Activated CD4-positive, alpha-beta memory T cell treated with anti-CD3 and anti-CD28 coated beads, Interleukin-2, amount 10 ng/mL, durations not matched to agents 7 days and 5 days (primary cell): Measurements from ENCODE around the gene ENPEP. TPM values are rescaled to one million over a fixed set of nuclear protein-coding genes. Genes with fewer than 3 reads are reported as not detected.
"Not testable (repeated sequence)": the region's sequence is repeated elsewhere in the genome, so short reads cannot be mapped to it uniquely, and the experiment has no call there.

Experiments
- CTCF ChIA-PET: fragments of 350-600 bp; sonication (Branson Sonifier 250); formaldehyde crosslinking; loops from one replicate; lab custom pipeline; 2021; ENCODE audit warnings: antibody characterized with exemption, inconsistent platforms; lab: Charles Lee
- POLR2A ChIA-PET: fragments of 350-600 bp; sonication (Branson Sonifier 250); formaldehyde crosslinking; loops from one replicate; lab custom pipeline; 2021; ENCODE audit warnings: antibody characterized with exemption; lab: Charles Lee
- DNase-seq: peaks from one replicate; pipeline ENCODE4 v3.0.0-alpha.2; 2020
- H3K27ac Mint-ChIP-seq: one replicate; pipeline ENCODE4 v1.8.0; 2021; ENCODE audit warnings: mild to moderate bottlenecking, mixed read lengths
- H3K27me3 Mint-ChIP-seq: one replicate; pipeline ENCODE4 v1.8.0; 2021; ENCODE audit warnings: mixed read lengths
- H3K36me3 Mint-ChIP-seq: one replicate; pipeline ENCODE4 v1.8.0; 2021; ENCODE audit warnings: low read depth, mixed read lengths
- H3K4me1 Mint-ChIP-seq: one replicate; pipeline ENCODE4 v1.8.0; 2021; ENCODE audit warnings: mixed read lengths
- H3K4me3 Mint-ChIP-seq: one replicate; pipeline ENCODE4 v1.8.0; 2021; ENCODE audit warnings: mild to moderate bottlenecking, mixed read lengths
- H3K9me3 Mint-ChIP-seq: one replicate; pipeline ENCODE4 v1.8.0; 2021; ENCODE audit warnings: mixed read lengths
- total RNA-seq, 2 experiments: library from RNA; stranded (reverse); gene quantifications; one replicate each; pipeline ENCODE4 v1.2.3, GENCODE V29; 2021

ENPEP gene, protein sequence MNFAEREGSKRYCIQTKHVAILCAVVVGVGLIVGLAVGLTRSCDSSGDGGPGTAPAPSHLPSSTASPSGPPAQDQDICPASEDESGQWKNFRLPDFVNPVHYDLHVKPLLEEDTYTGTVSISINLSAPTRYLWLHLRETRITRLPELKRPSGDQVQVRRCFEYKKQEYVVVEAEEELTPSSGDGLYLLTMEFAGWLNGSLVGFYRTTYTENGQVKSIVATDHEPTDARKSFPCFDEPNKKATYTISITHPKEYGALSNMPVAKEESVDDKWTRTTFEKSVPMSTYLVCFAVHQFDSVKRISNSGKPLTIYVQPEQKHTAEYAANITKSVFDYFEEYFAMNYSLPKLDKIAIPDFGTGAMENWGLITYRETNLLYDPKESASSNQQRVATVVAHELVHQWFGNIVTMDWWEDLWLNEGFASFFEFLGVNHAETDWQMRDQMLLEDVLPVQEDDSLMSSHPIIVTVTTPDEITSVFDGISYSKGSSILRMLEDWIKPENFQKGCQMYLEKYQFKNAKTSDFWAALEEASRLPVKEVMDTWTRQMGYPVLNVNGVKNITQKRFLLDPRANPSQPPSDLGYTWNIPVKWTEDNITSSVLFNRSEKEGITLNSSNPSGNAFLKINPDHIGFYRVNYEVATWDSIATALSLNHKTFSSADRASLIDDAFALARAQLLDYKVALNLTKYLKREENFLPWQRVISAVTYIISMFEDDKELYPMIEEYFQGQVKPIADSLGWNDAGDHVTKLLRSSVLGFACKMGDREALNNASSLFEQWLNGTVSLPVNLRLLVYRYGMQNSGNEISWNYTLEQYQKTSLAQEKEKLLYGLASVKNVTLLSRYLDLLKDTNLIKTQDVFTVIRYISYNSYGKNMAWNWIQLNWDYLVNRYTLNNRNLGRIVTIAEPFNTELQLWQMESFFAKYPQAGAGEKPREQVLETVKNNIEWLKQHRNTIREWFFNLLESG
- total RNA-seq, result under 1 TPM; 0.15 to 0.65 TPM

DNA sequence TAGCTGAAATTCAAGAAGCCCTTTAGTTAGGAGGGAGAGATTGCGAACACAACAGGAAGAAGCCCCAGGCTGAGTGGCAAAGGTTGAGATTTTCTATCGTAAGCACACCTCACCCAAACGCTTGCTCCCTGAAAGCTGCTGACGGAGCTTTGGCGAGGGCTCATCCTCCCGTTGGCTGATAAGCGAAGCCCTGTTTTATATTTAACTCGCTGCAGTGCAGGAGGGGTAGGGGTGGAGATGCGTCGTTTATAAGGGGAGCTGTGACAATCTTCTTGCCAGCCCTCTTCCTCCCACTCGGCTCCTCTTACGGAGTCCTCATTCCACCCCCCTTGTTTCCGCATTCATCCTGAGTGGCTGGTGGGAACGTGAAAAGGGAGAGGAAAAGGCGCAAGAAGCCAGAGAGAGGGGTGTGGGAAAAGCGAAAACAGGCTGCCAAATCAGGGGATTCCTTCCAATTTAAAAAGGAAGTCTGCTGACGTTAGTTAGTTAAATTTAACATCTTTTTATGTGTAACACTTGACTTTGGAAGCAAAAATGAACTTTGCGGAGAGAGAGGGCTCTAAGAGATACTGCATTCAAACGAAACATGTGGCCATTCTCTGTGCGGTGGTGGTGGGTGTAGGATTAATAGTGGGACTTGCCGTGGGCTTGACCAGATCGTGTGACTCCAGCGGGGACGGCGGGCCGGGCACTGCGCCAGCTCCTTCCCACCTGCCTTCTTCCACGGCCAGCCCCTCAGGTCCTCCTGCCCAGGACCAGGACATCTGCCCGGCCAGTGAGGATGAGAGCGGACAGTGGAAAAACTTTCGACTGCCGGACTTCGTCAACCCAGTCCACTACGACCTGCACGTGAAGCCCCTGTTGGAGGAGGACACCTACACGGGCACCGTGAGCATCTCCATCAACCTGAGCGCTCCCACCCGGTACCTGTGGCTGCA, at the start of gene ENPEP:
ENPEP (plus strand) TSS at position 275 of the 938 bp plus-strand sequence; CDS start at position 535, 260 bp downstream.
- Mint-ChIP-seq H3K4me3 (no peak within 1 kb of the TSS), H3K27me3 (peaks cover 9% of the 10 kb centered on the region), H3K27ac (no peak within 1 kb of the TSS), H3K9me3 (no peaks in the 10 kb centered on the region), H3K36me3 (no peaks in the 10 kb centered on the region), H3K4me1 (no peaks in the 10 kb centered on the region)
- no peak for DNase-seq
- POLR2A ChIA-PET, result no interaction called here
- CTCF ChIA-PET, result no interaction called here

DNA sequence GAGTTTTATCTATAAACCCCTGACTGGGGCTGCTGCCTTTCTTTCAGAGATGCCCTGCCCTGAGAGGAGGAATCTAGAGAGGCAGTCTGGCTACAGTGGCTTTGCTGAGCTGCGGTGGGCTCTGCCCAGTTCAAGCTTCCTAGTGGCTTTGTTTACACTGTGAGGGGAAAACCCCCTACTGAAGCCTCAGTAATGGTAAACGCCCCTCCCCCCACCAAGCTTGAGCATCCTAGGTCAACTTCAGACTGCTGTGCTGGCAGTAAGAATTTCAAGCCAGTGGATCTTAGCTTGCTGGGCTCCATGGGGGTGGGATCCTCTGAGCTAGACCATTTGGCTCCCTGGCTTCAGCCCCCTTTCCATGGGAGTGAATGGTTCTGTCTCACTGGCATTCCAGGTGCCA, 44.1 kb upstream of the ENPEP start:
- POLR2A ChIA-PET, H3K4me1 Mint-ChIP-seq, H3K4me3 Mint-ChIP-seq, H3K27ac Mint-ChIP-seq, H3K36me3 Mint-ChIP-seq, CTCF ChIA-PET, DNase-seq, H3K9me3 Mint-ChIP-seq, H3K27me3 Mint-ChIP-seq: not testable (repeated sequence)

GRCh38 chr4:110437292-110437691, 38.7 kb upstream of the ENPEP start:
- H3K4me3 Mint-ChIP-seq, CTCF ChIA-PET, H3K27ac Mint-ChIP-seq, H3K9me3 Mint-ChIP-seq, H3K4me1 Mint-ChIP-seq, H3K27me3 Mint-ChIP-seq, H3K36me3 Mint-ChIP-seq, POLR2A ChIA-PET, DNase-seq: not testable (repeated sequence)

DNA sequence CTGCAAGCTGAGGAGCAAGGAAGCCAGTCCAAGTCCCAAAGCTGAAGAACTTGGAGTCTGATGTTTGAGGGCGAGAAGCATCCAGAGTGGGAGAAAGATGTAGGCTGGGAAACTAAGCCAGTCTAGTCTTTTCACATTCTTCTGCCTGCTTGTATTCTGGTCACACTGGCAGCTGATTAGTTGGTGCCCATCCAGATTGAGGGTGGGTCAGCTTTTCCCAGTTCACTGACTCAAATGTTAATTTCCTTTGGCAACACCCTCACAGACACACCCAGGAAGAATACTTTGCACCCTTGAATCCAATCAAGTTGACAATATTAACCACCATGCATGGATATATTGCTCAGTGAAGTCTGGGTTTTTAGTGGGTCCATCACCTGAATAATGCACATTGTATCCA, 36.7 kb upstream of the ENPEP start:
- H3K4me3 Mint-ChIP-seq, H3K4me1 Mint-ChIP-seq, CTCF ChIA-PET, H3K27me3 Mint-ChIP-seq, DNase-seq, H3K27ac Mint-ChIP-seq, POLR2A ChIA-PET, H3K36me3 Mint-ChIP-seq, H3K9me3 Mint-ChIP-seq: not testable (repeated sequence)

GRCh38 chr4:110442309-110442708, 33.6 kb upstream of the ENPEP start:
- no peak for DNase-seq
- H3K27ac Mint-ChIP-seq, result no peak overlapping the region
- peaks cover 9% of the 10 kb centered on the region for H3K27me3 Mint-ChIP-seq
- H3K36me3 Mint-ChIP-seq, result no peaks in the 10 kb centered on the region
- H3K4me3 Mint-ChIP-seq, result no peak overlapping the region
- H3K4me1 Mint-ChIP-seq, result no peaks in the 10 kb centered on the region
- no peaks in the 10 kb centered on the region for H3K9me3 Mint-ChIP-seq
- CTCF ChIA-PET, result no interaction called here
- POLR2A ChIA-PET, result interaction anchor here (0.6 kb wide), 1 partner anchor 1500 kb away, joined by 4 read pairs; no protein-coding TSS in a partner anchor

- Mint-ChIP-seq H3K27ac (no peak overlapping the region), H3K4me3 (no peak overlapping the region), H3K27me3 (peaks cover 9% of the 10 kb centered on the region), H3K9me3 (no peaks in the 10 kb centered on the region), H3K4me1 (no peaks in the 10 kb centered on the region), H3K36me3 (no peaks in the 10 kb centered on the region)
- DNase-seq, result no peak
- CTCF ChIA-PET, result no interaction called here
- POLR2A ChIA-PET, result interaction anchor here (0.6 kb wide), 1 partner anchor 1500 kb away, joined by 4 read pairs; no protein-coding TSS in a partner anchor
These were observed 33.2 kb upstream of the ENPEP start for GRCh38 chr4:110442788-110443187.

DNA sequence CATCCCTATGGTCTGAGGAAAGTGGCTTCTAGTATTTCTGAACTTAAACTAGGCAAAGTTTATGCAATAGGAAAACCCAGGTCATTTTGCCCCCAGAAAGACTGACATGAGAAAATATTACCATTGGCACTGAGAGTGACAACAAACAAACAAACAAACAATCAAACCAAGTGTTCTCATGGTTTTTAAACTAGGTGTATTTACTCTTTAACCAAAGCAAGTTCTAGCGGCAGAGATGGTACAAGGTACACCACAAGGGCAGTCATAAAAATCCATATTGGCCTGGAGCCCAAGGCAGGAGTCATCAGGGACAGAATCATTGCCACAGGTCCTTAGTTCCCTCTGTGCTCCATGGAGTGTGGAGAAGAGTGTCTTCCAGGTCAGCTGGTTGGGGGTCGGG, 26.0 kb upstream of the ENPEP start:
- H3K4me1 Mint-ChIP-seq, result no peaks in the 10 kb centered on the region

GRCh38 chr4:110452546-110452945, 23.4 kb upstream of the ENPEP start:
- Mint-ChIP-seq H3K4me1 (no peaks in the 10 kb centered on the region), H3K9me3 (no peaks in the 10 kb centered on the region), H3K4me3 (no peak overlapping the region), H3K36me3 (no peaks in the 10 kb centered on the region), H3K27ac (no peak overlapping the region), H3K27me3 (peaks cover 19% of the 10 kb centered on the region)
- ChIA-PET CTCF (no interaction called here), POLR2A (no interaction called here)
- no peak for DNase-seq

More for the DNA sequence above, 26.0 kb upstream of the ENPEP start:
- Mint-ChIP-seq H3K9me3 (no peaks in the 10 kb centered on the region), H3K27ac (no peak overlapping the region), H3K36me3 (no peaks in the 10 kb centered on the region), H3K4me3 (no peak overlapping the region), H3K27me3 (peaks cover 5% of the 10 kb centered on the region)
- POLR2A ChIA-PET, result no interaction called here
- DNase-seq, result no peak
- CTCF ChIA-PET, result no interaction called here

DNA sequence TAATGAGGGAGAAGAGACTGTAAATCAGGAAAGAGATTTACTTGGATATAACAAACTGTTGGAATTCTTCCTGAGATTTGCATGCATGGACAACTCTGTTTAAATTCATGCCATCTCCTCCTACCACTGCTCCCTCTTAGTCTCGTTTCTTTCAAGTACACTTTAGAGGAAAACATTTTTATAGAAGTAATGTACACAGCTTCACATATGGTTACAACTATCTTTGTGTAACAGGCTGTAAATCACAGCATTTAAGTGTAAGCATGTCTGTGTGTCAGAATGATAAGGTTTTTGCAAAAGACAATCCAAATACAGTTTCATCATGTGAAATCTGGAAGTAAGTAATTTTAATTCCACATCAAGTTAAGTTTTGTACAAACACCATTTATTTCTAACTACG, 21.5 kb upstream of the ENPEP start:
- Mint-ChIP-seq H3K9me3 (no peaks in the 10 kb centered on the region), H3K27ac (no peak overlapping the region), H3K27me3 (peaks cover 25% of the 10 kb centered on the region), H3K4me3 (no peak overlapping the region), H3K4me1 (no peaks in the 10 kb centered on the region), H3K36me3 (no peaks in the 10 kb centered on the region)
- CTCF ChIA-PET, result no interaction called here
- POLR2A ChIA-PET, result no interaction called here
- DNase-seq, result no peak

GRCh38 chr4:110458494-110459266, 17.3 kb upstream of the ENPEP start:
- H3K27me3 Mint-ChIP-seq, result peaks cover 31% of the 10 kb centered on the region
- H3K9me3 Mint-ChIP-seq, result no peaks in the 10 kb centered on the region
- CTCF ChIA-PET, result interaction anchor here (0.7 kb wide), 1 partner anchor 1322 kb away, joined by 3 read pairs; no protein-coding TSS in a partner anchor
- POLR2A ChIA-PET, result no interaction called here
- H3K36me3 Mint-ChIP-seq, result no peaks in the 10 kb centered on the region
- no peak for DNase-seq
- no peak overlapping the region for H3K4me3 Mint-ChIP-seq
- no peak overlapping the region for H3K27ac Mint-ChIP-seq
- no peaks in the 10 kb centered on the region for H3K4me1 Mint-ChIP-seq

GRCh38 chr4:110460074-110460746, 15.7 kb upstream of the ENPEP start:
- DNase-seq, result no peak
- H3K36me3 Mint-ChIP-seq, result no peaks in the 10 kb centered on the region
- no peaks in the 10 kb centered on the region for H3K4me1 Mint-ChIP-seq
- ChIA-PET CTCF (no interaction called here), POLR2A (no interaction called here)
- H3K4me3 Mint-ChIP-seq, result no peak overlapping the region
- peaks cover 26% of the 10 kb centered on the region for H3K27me3 Mint-ChIP-seq
- no peak overlapping the region for H3K27ac Mint-ChIP-seq
- H3K9me3 Mint-ChIP-seq, result no peaks in the 10 kb centered on the region
